GM12872 (cell line): ENCODE results near the gene RMI2.

Experiments
- TF ChIP-seq, protein P1 (sequence below): IDR thresholded peaks from 3 replicates; pipeline ENCODE4 v1.5.1; 2011; ENCODE audit warnings: low read depth, mild to moderate bottlenecking, low read length, moderate library complexity; ENCODE audit not compliant: insufficient read depth

The RMI2 gene

DNA sequence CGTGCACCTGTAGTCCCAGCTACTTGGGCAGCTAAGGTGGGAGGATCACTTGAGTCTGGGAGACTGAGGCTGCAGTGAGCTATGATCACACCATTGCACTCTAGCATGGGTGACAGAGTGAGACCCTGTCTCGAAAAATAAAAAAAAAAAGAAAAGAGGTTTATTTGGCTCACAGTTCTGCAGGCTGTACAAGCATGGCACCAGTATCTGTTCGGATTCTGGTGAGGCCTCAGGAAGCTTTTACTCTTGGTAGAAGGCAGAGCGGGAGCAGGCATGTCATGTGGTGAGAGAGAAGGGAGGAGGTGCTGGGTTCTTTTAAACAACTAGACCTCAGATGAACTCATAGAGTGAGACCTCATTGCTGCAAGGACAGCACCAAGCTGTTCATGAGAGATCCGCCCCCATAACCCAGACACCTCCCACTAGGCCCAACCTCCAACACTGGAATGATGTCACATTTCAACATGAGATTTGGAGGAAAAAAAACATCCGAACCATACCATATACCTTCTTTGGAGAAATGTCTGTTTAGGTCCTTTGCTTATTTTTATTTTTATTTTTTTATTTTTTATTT is 10.3 kb upstream of the RMI2 start:
- TF ChIP-seq, protein P1, sequence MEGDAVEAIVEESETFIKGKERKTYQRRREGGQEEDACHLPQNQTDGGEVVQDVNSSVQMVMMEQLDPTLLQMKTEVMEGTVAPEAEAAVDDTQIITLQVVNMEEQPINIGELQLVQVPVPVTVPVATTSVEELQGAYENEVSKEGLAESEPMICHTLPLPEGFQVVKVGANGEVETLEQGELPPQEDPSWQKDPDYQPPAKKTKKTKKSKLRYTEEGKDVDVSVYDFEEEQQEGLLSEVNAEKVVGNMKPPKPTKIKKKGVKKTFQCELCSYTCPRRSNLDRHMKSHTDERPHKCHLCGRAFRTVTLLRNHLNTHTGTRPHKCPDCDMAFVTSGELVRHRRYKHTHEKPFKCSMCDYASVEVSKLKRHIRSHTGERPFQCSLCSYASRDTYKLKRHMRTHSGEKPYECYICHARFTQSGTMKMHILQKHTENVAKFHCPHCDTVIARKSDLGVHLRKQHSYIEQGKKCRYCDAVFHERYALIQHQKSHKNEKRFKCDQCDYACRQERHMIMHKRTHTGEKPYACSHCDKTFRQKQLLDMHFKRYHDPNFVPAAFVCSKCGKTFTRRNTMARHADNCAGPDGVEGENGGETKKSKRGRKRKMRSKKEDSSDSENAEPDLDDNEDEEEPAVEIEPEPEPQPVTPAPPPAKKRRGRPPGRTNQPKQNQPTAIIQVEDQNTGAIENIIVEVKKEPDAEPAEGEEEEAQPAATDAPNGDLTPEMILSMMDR, result no peak

DNA sequence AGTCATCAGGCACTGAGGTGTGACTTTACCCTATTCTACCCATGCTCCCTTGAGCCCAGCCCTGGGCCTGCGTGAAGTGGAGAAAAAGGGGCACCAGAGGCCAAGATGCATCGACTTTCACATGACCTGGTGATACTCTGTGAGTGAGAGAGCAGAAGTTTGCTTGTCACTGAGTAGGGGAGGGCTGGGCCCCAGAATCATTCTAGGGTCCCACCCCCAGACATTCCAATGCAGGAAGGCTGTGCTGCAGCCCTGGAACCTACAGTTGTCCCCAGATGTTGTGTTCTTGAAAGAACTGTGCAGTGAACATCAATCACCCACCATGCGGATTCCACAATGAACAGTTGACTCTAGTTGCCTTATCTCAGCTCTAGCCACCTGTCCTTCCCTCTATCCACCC is 6.2 kb upstream of the RMI2 start:
- TF ChIP-seq, protein P1, result no peak

DNA sequence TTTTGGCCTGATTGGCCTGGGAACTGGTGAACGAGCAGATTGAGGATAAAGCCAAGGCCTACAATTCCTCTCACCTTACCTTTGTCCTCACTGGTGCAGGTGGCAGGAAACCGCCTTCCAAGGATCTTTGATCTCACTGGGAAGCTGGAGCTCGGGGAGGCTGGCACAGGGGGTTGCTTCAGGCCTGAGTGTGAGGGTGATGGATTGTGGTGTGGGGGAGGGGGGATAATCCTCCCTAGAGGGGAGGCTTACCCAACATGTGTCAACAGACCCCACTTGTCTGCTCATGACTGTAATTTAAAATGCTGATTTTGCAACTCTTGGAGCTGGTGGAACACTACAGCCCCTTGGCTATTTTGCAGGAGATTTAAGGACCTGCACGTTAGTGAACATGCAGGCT is 4.5 kb upstream of the RMI2 start:
- TF ChIP-seq, protein P1, result no peak

DNA sequence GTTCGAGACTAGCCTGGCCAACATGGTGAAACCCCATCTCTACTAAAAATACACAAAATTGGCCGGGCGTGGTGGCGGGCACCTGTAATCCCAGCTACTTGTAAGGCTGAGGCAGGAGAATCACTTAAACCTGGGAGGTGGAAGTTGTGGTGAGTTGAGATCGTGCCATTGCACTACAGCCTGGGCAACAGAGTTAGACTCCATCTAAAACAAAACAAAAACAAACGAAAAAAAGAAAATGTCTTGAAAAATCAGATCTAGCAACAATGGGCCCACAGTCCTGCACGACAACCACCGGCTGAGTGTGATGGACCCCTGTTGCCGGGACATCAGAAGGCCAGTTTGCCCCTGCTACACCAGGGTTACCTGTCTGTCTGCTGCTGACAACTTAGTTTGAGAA is 3.9 kb upstream of the RMI2 start:
- TF ChIP-seq, protein P1, result no peak

DNA sequence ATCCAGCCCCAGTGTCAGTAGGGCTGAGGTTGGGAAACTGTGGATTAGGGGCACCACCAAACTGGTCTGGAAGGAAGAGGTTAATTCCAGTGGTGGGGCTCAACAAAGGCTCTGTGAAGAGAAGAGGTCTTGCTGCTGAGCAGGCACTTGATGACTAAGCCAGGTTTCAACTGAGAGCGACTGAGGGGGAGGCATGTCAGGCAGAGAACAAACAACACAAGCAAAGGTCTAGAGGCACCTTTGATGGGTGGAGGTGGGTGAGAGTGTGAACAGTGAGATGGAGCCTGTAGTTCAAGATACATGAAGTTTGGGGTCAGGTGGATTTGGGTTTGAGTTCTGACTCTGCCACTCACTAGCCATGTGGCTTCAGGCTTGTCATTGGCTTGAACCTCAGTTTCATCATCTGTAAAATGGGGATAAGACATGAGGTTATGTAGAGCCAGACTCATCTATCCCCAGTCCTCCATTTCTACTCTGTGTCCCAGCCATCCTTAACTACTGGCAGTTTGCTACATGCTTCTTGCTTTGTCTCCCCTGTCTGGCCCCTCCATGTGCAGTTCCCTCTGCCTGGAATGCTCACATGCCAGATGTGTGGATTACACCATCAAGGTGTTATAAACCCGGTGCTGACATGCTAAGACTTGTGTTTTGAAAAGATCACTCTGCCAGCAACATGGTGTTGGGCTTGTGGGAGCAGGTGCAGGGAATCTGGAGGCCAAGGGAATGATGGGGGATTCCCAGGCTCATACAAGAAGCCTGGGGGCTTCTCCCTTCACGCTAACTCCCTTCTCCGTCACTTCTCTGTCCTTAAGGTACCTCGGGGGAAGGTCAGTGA is 3.0 kb upstream of the RMI2 start:
- TF ChIP-seq, protein P1, result no peak

DNA sequence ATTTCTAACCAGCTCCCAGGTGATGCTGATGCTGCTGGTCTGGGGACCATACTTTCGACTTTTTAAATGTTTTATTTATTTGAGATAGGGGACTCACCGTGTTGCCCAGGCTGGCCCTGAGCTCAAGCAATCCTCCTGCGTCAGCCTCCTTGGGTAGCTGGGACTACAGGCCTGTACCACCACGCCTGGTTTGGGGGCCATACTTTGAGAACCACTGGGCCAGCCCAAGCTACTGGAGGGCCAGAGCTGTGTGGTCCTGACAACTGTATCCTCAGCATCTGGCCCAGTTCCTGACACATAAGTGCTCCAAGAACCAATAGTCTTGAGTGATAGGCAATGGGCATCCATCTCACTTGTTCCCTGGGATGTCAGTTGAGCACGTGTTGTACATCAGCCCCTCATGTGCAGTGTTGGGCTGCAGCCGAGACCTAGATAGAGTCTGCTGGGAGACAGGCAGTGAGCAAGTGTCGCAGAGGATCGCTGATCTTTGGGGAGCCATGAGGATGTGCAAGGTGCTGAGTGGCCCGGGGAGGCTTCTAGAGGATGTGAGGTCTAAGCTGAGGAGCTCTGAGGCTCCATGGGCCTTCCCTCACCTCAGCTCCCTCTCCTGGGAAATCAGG is 1.6 kb downstream of the RMI2 start:
- TF ChIP-seq, protein P1, result no peak

DNA sequence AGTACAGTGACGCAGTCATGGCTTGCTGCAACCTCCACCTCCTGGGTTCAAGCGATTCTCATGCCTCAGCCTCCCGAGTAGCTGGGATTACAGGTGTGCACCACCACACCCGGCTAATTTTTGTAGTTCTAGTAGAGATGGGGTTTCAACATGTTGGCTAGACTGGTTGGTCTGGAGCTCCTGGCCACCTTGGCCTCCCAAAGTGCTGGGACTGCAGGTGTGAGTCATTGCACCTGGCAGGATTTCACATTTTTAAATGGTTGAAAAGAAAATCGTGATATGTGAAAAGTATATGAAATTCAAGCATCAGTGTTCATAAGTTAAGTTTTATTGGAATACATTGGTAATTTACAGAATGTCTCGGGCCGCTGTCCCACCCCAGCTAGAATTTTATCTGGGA is 2.6 kb downstream of the RMI2 start:
- TF ChIP-seq, protein P1, result no peak
